Central memory CD4-positive, alpha-beta T cell (primary cell): ENCODE measurements around the gene NPEPL1.
"Not testable (repeated sequence)": the region's sequence is repeated elsewhere in the genome, so short reads cannot be mapped to it uniquely, and the experiment has no call there.

Source experiments
- DNase-seq: peaks from one replicate; pipeline ENCODE4 v3.0.0; 2022
- total RNA-seq, 3 experiments: gene quantifications; one replicate each; lab custom pipeline; 2026; lab: John Stamatoyannopoulos, UW

The NPEPL1 gene
- total RNA-seq, result 3.8 to 39.0 (median 14.5) reads per million in 3 experiments

- DNase-seq, result peak; percentile 62
Observed at GRCh38 chr20:58692579-58693225, at the start of gene NPEPL1. Gene NPEPL1, plus strand, starts transcription at chr20:58692800. Its CDS starts 101 bp downstream, at chr20:58692901.

GRCh38 chr20:58642896-58643295 is 49.7 kb upstream of the NPEPL1 start:
- DNase-seq, result not testable (repeated sequence)

- DNase-seq, result no peak
Observed at GRCh38 chr20:58645412-58645968, 47.1 kb upstream of the NPEPL1 start.

- no peak for DNase-seq
Observed at GRCh38 chr20:58646257-58646656, 46.3 kb upstream of the NPEPL1 start.

- no peak for DNase-seq
Observed at GRCh38 chr20:58646703-58647102, 45.9 kb upstream of the NPEPL1 start.

GRCh38 chr20:58647162-58647795 is 45.3 kb upstream of the NPEPL1 start:
- DNase-seq, result no peak

GRCh38 chr20:58647796-58648501 is 44.7 kb upstream of the NPEPL1 start:
- no peak for DNase-seq

- not testable (repeated sequence) for DNase-seq
Observed at GRCh38 chr20:58648502-58648825, 44.1 kb upstream of the NPEPL1 start.

GRCh38 chr20:58649288-58650180 is 43.1 kb upstream of the NPEPL1 start:
- peak; percentile 26 for DNase-seq

GRCh38 chr20:58650181-58650775 is 42.3 kb upstream of the NPEPL1 start:
- DNase-seq, result peak; percentile 37

GRCh38 chr20:58650776-58651558 is 41.6 kb upstream of the NPEPL1 start, which contains the start of gene STX16:
Gene STX16, plus strand, starts transcription at chr20:58651283. Its CDS starts 724 bp downstream, at chr20:58652007.
- DNase-seq, result peak; percentile 73

- DNase-seq, result no peak
Observed at GRCh38 chr20:58651559-58651945, 41.0 kb upstream of the NPEPL1 start.

GRCh38 chr20:58651946-58652605 is 40.5 kb upstream of the NPEPL1 start:
- peak; percentile 79 for DNase-seq

GRCh38 chr20:58652606-58653294 is 39.9 kb upstream of the NPEPL1 start:
- no peak for DNase-seq

- no peak for DNase-seq
Observed at GRCh38 chr20:58654337-58654736, 38.3 kb upstream of the NPEPL1 start.

GRCh38 chr20:58655328-58656107 is 37.1 kb upstream of the NPEPL1 start:
- no peak for DNase-seq

- no peak for DNase-seq
Observed at GRCh38 chr20:58656831-58657230, 35.8 kb upstream of the NPEPL1 start.

- no peak for DNase-seq
Observed at GRCh38 chr20:58657262-58657661, 35.3 kb upstream of the NPEPL1 start.

- no peak for DNase-seq
Observed at GRCh38 chr20:58657986-58658385, 34.6 kb upstream of the NPEPL1 start.
